Prostate gland (tissue), 2 donors: ENCODE data around the gene CHMP3. TPM values are rescaled to one million over a fixed set of nuclear protein-coding genes. Genes with fewer than 3 reads are reported as not detected.
"Not testable (repeated sequence)": the region's sequence is repeated elsewhere in the genome, so short reads cannot be mapped to it uniquely, and the experiment has no call there.

Experiments
- DNase-seq: peaks from one replicate; pipeline ENCODE4 v3.0.0-alpha.2; 2019; ENCODE audit warnings: low spot score
- H3K27ac ChIP-seq, 2 donors: fragments of 200-600 bp; sonication (generic); 2 replicates each; pipeline ENCODE4 v1.5.1; 2017 to 2019
- H3K27me3 ChIP-seq: fragments of 200-600 bp; sonication (generic); replicated peaks from 2 replicates; pipeline ENCODE4 v1.5.1; 2019; ENCODE audit not compliant: insufficient read depth
- H3K36me3 ChIP-seq, 2 donors: fragments of 200-600 bp; sonication (generic); 1 replicate in 1 of 2; 2 replicates in 1 of 2; pipeline versions ENCODE4 v1.5.1 to v1.8.1; 2017 to 2019
- H3K4me1 ChIP-seq: fragments of 200-600 bp; sonication (generic); replicated peaks from 2 replicates; pipeline ENCODE4 v1.5.1; 2019
- H3K4me3 ChIP-seq, 2 donors: fragments of 200-600 bp; sonication (generic); 2 replicates each; pipeline ENCODE4 v1.5.1; 2017 to 2019
- H3K9me3 ChIP-seq: fragments of 200-600 bp; sonication (generic); 2 replicates; pipeline ENCODE4 v1.5.1; 2017
- POLR2A ChIP-seq: fragments of 450-650 bp; IDR thresholded peaks from one replicate; pipeline ENCODE4 v1.6.1; 2016; ENCODE audit warnings: antibody characterized with exemption, mild to moderate bottlenecking
- POLR2AphosphoS5 ChIP-seq: sonication (generic); formaldehyde crosslinking; IDR thresholded peaks from one replicate; pipeline ENCODE4 v1.6.1; 2017; ENCODE audit warnings: antibody characterized with exemption
- WGBS: methylation state at CpG from one replicate; pipeline ENCODE4 v1.1.5; 2018; 5-methylcytosine and 5-hydroxymethylcytosine counted together
- intact Hi-C: fragments of 100-400 bp; cut with DNase I; formaldehyde crosslinking; loops from one replicate; pipeline ENCODE4 v1.14.2; 2022
- total RNA-seq, 2 donors: library from RNA; depleted of rRNA; stranded (reverse); fragments of >200 nt; gene quantifications; one replicate each; pipeline ENCODE4 v1.1.0, GENCODE V29; 2016
- TF ChIP-seq, protein P1 (sequence below), 4 experiments: fragments of 200-600 bp in 2 of 4; fragments of 450-650 bp in 2 of 4; sonication (generic) in 2 of 4; IDR thresholded peaks; 1 replicate in 3 of 4; 2 replicates in 1 of 4; pipeline ENCODE4 v1.5.1; 2016 to 2019; ENCODE audit warnings: antibody characterized with exemption in 4 of 4, mild to moderate bottlenecking in 2 of 4, moderate library complexity in 2 of 4

CHMP3 gene
- total RNA-seq, 2 donors from 2014 or later = 109 to 126 TPM

DNA sequence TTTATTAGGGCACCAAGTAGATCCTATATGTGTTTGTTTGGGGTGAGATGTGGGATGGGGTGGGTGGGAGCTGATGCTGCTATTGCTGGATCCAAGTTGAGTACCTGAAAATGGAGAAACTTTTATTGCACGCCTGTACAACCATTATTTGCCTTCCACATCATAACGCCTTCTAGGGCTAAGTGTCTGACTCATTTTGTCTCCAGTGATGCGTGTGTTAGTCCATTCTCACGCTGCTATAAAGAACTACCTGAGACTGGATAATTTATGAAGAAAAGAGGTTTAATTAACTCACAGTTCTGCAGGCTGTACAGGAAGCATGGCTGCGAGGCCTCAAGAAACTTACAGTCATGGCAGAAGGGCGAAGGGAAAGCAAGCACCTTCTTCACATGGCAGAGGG is 63.9 kb downstream of the CHMP3 start:
- TF ChIP-seq POLR2A (no peak), POLR2AphosphoS5 (no peak)
- TF ChIP-seq, protein P1, sequence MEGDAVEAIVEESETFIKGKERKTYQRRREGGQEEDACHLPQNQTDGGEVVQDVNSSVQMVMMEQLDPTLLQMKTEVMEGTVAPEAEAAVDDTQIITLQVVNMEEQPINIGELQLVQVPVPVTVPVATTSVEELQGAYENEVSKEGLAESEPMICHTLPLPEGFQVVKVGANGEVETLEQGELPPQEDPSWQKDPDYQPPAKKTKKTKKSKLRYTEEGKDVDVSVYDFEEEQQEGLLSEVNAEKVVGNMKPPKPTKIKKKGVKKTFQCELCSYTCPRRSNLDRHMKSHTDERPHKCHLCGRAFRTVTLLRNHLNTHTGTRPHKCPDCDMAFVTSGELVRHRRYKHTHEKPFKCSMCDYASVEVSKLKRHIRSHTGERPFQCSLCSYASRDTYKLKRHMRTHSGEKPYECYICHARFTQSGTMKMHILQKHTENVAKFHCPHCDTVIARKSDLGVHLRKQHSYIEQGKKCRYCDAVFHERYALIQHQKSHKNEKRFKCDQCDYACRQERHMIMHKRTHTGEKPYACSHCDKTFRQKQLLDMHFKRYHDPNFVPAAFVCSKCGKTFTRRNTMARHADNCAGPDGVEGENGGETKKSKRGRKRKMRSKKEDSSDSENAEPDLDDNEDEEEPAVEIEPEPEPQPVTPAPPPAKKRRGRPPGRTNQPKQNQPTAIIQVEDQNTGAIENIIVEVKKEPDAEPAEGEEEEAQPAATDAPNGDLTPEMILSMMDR (IDR thresholded peaks at IDR 0.05) = no peak
- Histone ChIP-seq H3K36me3 (no peaks in the 10 kb centered on the region), H3K27ac (no peak overlapping the region), H3K27me3 (no peaks in the 10 kb centered on the region), H3K4me1 (no peaks in the 10 kb centered on the region), H3K9me3 (no peaks in the 10 kb centered on the region), H3K4me3 (no peak overlapping the region)
- WGBS = 97% methylated on average over 6 of the region's 6 CpGs
- DNase-seq = no peak
- intact Hi-C loops = no loop called here

DNA sequence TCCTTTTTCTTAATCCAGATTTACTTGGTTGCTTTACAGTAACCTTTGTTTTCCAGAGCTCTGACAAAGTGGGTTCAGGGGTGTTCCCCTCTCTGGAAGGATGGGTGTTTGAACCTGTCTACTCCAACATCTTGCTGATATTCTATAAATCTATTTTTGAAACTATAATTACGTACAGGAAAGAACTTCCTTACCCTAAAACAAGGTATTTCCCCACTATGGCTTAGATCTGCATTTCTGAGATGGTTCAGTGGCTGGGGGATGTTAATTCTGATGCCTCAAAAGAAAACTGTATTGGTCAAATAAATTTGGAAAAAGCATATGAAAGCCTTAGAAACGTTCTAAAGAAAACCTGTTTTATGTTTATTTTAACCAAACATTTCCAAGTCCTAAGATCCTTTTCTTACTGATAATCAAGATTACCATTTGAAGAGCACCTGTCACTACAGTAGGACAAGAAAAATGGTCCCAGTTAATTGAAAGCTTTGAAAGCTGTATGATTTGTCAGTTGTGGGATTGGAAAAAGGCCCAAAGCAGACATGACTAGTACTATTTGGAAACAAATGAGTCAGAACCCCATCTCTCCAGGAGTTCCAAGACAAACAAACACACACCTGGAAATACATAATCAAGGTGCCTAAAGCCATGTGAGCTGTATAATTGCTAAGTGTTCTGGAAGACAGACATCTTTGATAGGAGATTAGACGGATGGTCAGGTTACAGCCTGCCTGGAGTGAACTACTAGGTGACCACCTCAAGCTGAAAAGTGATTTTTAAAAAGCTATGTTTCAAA is 64.6 kb downstream of the CHMP3 start:
- TF ChIP-seq, protein P1 (IDR thresholded peaks at IDR 0.05) = no peak
- TF ChIP-seq POLR2A = no peak
- TF ChIP-seq POLR2AphosphoS5 = no peak
- WGBS = 46% methylated on average over 3 of the region's 3 CpGs
- Histone ChIP-seq H3K4me1 (no peaks in the 10 kb centered on the region), H3K36me3 (no peaks in the 10 kb centered on the region), H3K4me3 (no peak overlapping the region), H3K27ac (no peak overlapping the region), H3K9me3 (no peaks in the 10 kb centered on the region), H3K27me3 (no peaks in the 10 kb centered on the region)
- intact Hi-C loops = no loop called here
- DNase-seq = no peak

DNA sequence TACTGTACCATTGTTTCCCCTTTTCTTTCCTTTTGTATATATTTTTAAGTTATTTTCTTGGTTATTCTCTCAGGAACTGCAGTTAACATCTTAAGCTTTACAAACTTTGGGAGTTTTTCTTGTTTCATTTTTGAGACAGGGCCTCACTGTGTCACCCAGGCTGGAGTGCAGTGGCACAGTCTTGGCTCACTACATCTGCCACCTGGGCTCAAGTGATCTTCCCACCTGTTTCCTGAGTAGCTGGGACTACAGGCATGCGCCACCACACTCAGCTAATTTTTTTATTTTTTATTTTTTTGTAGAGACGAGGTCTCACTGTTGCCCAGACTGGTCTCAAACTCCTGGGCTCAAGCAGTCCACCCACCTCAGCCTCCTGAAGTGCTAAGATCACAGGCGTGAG is 66.9 kb downstream of the CHMP3 start:
- DNase-seq, intact Hi-C loops, H3K4me1 ChIP-seq, H3K9me3 ChIP-seq, H3K27ac ChIP-seq, H3K4me3 ChIP-seq, H3K36me3 ChIP-seq, H3K27me3 ChIP-seq: not testable (repeated sequence)
- WGBS = 83% methylated on average over 3 of the region's 3 CpGs

DNA sequence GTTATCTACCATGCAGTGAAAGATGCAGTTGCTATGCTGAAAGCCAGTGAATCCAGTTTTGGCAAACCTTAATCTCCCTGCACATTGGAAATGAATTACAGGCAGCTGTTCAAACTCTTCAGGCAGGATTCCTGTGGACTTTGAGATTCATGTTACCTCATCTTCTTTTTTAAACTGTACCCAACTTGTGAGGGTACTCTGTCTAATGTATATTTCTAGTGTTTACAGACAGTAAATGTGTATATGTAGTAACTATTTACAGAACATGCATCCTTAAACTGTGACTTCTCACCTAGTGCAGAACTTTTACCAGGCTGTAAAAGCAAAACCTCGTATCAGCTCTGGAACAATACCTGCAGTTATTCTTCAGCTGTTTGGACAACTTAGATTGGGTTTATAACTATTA is 71.2 kb downstream of the CHMP3 start:
- no peaks in the 10 kb centered on the region for H3K9me3 ChIP-seq
- intact Hi-C loops = no loop called here
- peaks cover 0 to 5% of the 10 kb centered on the region in 2 donors for H3K36me3 ChIP-seq
- H3K27me3 ChIP-seq = no peaks in the 10 kb centered on the region
- H3K4me3 ChIP-seq = no peak overlapping the region
- TF ChIP-seq POLR2A (no peak), POLR2AphosphoS5 (no peak)
- no peak overlapping the region for H3K27ac ChIP-seq
- H3K4me1 ChIP-seq = no peaks in the 10 kb centered on the region
- DNase-seq = no peak
- 43% methylated on average over 1 of the region's 1 CpG for WGBS

DNA sequence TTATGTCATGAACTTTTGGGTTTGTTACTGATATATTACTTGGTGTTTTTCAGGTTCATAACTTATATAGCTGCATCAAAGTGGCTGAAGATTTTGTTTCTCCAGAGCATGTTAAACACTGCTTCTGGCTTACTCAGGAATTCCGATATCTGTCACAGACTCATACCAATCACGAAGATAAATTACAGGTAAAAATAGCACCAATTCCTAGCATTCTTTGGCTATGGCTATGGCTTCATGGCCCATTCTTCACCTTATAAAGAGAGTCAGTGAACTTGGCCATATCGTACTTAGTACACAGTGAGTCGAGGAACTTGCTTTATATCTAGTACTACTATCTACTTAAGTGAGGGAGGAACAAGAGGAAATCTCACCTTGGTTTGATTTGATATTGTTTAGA is 72.2 kb downstream of the CHMP3 start:
- Histone ChIP-seq H3K36me3 (peaks cover 0 to 5% of the 10 kb centered on the region in 2 donors), H3K9me3 (no peaks in the 10 kb centered on the region), H3K4me3 (no peak overlapping the region), H3K27ac (no peak overlapping the region), H3K4me1 (no peaks in the 10 kb centered on the region), H3K27me3 (no peaks in the 10 kb centered on the region)
- 84% methylated on average over 4 of the region's 4 CpGs for WGBS
- no peak for DNase-seq
- intact Hi-C loops = no loop called here
- TF ChIP-seq POLR2A (no peak), POLR2AphosphoS5 (no peak)
- TF ChIP-seq, protein P1 (IDR thresholded peaks at IDR 0.05) = no peak

DNA sequence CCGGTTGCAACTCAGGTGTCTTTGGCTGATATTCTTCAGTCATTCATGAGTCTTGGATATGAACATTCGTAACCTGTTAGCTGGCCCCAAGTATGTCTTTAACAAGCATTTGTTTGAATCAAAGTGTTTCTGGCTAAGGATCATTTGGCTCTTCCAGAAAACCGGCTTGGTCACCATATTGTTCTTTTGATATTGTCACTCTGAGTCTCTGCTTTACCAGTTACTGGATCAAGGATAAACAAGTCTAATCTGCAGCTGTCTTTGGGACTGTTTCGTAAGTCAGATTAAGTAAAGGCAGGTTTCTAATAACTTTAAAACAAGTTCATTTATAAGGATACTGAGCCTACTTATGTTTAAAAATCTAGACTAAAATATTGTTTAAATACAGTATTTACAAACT is 73.0 kb downstream of the CHMP3 start:
- Histone ChIP-seq H3K27ac (no peak overlapping the region), H3K36me3 (peaks cover 0 to 9% of the 10 kb centered on the region in 2 donors), H3K4me3 (no peak overlapping the region), H3K27me3 (no peaks in the 10 kb centered on the region), H3K9me3 (no peaks in the 10 kb centered on the region), H3K4me1 (no peaks in the 10 kb centered on the region)
- no peak for DNase-seq
- WGBS = 57% methylated on average over 4 of the region's 4 CpGs
- intact Hi-C loops = no loop called here
- TF ChIP-seq POLR2AphosphoS5 = no peak
- TF ChIP-seq, protein P1 (IDR thresholded peaks at IDR 0.05) = no peak
- TF ChIP-seq POLR2A = no peak
